ENCODE results near the gene TAF8.

TAF8 gene

DNA sequence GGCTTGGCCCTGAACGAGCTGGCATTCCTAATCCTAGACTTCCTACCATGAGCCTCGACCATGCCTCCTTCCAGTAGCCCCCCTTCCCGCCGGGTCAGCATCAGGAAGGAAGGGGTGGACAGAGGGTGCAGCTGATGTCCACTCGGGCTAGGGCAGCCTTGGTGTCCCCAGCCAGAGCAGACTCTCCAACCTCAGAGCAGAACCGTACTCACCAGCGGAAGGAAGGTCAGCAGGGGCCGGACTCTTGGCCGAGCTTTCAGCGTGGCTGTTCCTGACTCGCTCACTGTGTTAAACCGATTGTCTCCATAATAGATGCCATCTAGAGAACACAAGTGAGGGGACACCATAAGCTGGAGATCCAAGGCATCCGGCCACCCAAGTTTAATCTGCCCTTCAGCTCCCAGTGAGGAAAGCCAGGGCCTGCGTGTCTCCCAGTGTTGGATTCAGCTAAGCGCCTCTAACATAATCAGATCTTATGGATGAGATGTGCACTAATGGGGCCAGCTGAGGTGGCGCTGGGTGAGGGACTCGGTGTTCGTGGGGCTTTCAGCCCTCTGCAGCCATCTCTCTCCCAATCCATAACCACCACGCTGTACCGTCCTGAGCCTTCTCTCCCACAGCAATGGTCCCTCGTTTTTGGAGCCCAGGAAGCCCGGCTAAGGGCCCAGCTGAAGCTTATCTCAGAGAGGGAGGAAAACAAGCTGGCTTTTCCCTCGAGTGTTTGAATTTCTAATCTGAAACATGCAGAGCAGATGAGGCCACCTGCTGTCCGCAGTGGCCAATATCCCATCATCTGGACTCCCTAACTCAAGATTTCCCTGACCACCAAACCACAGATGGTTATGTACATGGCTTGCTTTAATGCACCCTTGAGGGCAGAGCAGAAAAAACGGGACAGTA, 78.4 kb downstream of the TAF8 start:
- Histone ChIP-seq H3K79me2 (ENCODE audit: insufficient read depth, low read length) (no peaks in the 10 kb centered on the region), H3K36me3 (ENCODE audit: insufficient read depth, low read length) (no peaks in the 10 kb centered on the region), H3F3A (ENCODE audit: low read depth) (no peaks in the 10 kb centered on the region), H3K9me3 (ENCODE audit: insufficient read depth, low read depth, low read length) (no peaks in the 10 kb centered on the region), H3K4me3 (ENCODE audit: low read length, poor library complexity, severe bottlenecking) (no peak overlapping the region), H3K4me2 (ENCODE audit: low read depth, low read length, poor library complexity, severe bottlenecking) (no peak overlapping the region), H3K9me2 (replicated peaks; ENCODE audit: low read depth, low read length) (no peaks in the 10 kb centered on the region), H3K4me1 (ENCODE audit: insufficient read depth, low read length, poor library complexity, severe bottlenecking) (no peaks in the 10 kb centered on the region), H3K27me3 (ENCODE audit: insufficient read depth, low read length, poor library complexity, severe bottlenecking) (no peaks in the 10 kb centered on the region), H3K9ac (ENCODE audit: low read depth, low read length, poor library complexity, severe bottlenecking) (no peak overlapping the region), H4K20me1 (ENCODE audit: insufficient read depth, low read length, poor library complexity, severe bottlenecking) (no peaks in the 10 kb centered on the region), H2AFZ (ENCODE audit: low read length) (no peak overlapping the region)
- TF ChIP-seq EZH2phosphoT487 (IDR thresholded peaks at IDR 0.05; ENCODE audit: borderline replicate concordance): no peak
- TF ChIP-seq, protein P1, sequence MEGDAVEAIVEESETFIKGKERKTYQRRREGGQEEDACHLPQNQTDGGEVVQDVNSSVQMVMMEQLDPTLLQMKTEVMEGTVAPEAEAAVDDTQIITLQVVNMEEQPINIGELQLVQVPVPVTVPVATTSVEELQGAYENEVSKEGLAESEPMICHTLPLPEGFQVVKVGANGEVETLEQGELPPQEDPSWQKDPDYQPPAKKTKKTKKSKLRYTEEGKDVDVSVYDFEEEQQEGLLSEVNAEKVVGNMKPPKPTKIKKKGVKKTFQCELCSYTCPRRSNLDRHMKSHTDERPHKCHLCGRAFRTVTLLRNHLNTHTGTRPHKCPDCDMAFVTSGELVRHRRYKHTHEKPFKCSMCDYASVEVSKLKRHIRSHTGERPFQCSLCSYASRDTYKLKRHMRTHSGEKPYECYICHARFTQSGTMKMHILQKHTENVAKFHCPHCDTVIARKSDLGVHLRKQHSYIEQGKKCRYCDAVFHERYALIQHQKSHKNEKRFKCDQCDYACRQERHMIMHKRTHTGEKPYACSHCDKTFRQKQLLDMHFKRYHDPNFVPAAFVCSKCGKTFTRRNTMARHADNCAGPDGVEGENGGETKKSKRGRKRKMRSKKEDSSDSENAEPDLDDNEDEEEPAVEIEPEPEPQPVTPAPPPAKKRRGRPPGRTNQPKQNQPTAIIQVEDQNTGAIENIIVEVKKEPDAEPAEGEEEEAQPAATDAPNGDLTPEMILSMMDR (conservative IDR thresholded peaks at IDR 0.05; ENCODE audit: low read length): no peak

DNA sequence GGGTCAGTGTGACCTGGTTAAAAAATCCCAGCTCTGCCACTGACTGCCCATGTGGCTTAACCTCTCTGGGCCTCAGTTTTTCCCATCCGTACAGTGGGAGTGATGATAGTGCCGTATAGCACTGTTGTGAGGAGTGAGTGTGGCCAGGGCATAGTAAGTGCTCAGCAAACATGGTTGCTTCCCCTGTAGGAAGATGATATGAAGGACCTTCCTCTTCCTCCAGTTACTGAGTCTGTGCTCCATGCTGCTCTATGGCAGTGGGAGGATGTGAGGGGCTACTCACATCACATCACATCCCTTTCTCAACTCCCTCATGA, 79.0 kb downstream of the TAF8 start:
- Histone ChIP-seq H3K4me1 (ENCODE audit: insufficient read depth, low read length, poor library complexity, severe bottlenecking) (no peaks in the 10 kb centered on the region), H3K9me3 (ENCODE audit: insufficient read depth, low read depth, low read length) (no peaks in the 10 kb centered on the region), H3K4me2 (ENCODE audit: low read depth, low read length, poor library complexity, severe bottlenecking) (no peak overlapping the region), H3F3A (ENCODE audit: low read depth) (no peaks in the 10 kb centered on the region), H3K36me3 (ENCODE audit: insufficient read depth, low read length) (no peaks in the 10 kb centered on the region), H3K9me2 (replicated peaks; ENCODE audit: low read depth, low read length) (no peaks in the 10 kb centered on the region), H4K20me1 (ENCODE audit: insufficient read depth, low read length, poor library complexity, severe bottlenecking) (no peaks in the 10 kb centered on the region), H3K27me3 (ENCODE audit: insufficient read depth, low read length, poor library complexity, severe bottlenecking) (no peaks in the 10 kb centered on the region), H2AFZ (ENCODE audit: low read length) (no peak overlapping the region), H3K79me2 (ENCODE audit: insufficient read depth, low read length) (no peaks in the 10 kb centered on the region), H3K9ac (ENCODE audit: low read depth, low read length, poor library complexity, severe bottlenecking) (no peak overlapping the region), H3K4me3 (ENCODE audit: low read length, poor library complexity, severe bottlenecking) (no peak overlapping the region)
- TF ChIP-seq, protein P1 (conservative IDR thresholded peaks at IDR 0.05; ENCODE audit: low read length): no peak
- no peak for TF ChIP-seq EZH2phosphoT487 (IDR thresholded peaks at IDR 0.05; ENCODE audit: borderline replicate concordance)

DNA sequence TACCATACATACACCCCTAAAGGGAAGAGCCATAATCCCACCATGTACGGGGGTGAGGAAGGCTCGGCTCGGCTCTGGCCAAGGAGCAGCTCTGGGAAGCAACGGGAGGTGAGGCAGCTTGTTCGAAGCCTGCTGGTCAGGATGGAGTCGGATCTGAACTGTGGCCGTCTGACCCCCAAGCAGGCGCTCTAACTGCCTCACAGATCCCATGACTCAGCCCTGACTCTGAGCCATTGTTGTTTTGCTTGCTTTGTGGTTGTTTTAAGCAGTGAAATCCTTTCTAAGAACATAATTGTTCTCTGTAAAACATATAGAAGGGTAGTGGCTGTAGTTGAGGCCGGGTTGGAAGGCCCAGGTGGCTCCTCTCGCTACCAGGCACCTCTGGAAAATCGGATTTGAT, 81.2 kb downstream of the TAF8 start:
- H3K9ac ChIP-seq (ENCODE audit: low read depth, low read length, poor library complexity, severe bottlenecking): no peak overlapping the region
- H3K27me3 ChIP-seq (ENCODE audit: insufficient read depth, low read length, poor library complexity, severe bottlenecking): no peaks in the 10 kb centered on the region
- no peaks in the 10 kb centered on the region for H3K4me1 ChIP-seq (ENCODE audit: insufficient read depth, low read length, poor library complexity, severe bottlenecking)
- no peaks in the 10 kb centered on the region for H3K9me2 ChIP-seq (replicated peaks; ENCODE audit: low read depth, low read length)
- no peak overlapping the region for H3K4me3 ChIP-seq (ENCODE audit: low read length, poor library complexity, severe bottlenecking)
- no peaks in the 10 kb centered on the region for H3K9me3 ChIP-seq (ENCODE audit: insufficient read depth, low read depth, low read length)
- H3K4me2 ChIP-seq (ENCODE audit: low read depth, low read length, poor library complexity, severe bottlenecking): no peak overlapping the region
- H3K79me2 ChIP-seq (ENCODE audit: insufficient read depth, low read length): no peaks in the 10 kb centered on the region
- TF ChIP-seq, protein P1 (conservative IDR thresholded peaks at IDR 0.05; ENCODE audit: low read length): no peak
- TF ChIP-seq EZH2phosphoT487 (IDR thresholded peaks at IDR 0.05; ENCODE audit: borderline replicate concordance): no peak
- H4K20me1 ChIP-seq (ENCODE audit: insufficient read depth, low read length, poor library complexity, severe bottlenecking): no peaks in the 10 kb centered on the region
- no peaks in the 10 kb centered on the region for H3F3A ChIP-seq (ENCODE audit: low read depth)
- no peaks in the 10 kb centered on the region for H3K36me3 ChIP-seq (ENCODE audit: insufficient read depth, low read length)
- H2AFZ ChIP-seq (ENCODE audit: low read length): no peak overlapping the region
